ENCODE results near the gene AGBL4. TPM values are rescaled to one million over a fixed set of nuclear protein-coding genes. Genes with fewer than 3 reads are reported as not detected.

AGBL4 gene
- total and polyA plus RNA-seq, 9 of the 15 experiments (the other 6 are each of a cell fraction or from before 2014, with no cell fraction given) = 0.11 TPM; not detected in 7

DNA sequence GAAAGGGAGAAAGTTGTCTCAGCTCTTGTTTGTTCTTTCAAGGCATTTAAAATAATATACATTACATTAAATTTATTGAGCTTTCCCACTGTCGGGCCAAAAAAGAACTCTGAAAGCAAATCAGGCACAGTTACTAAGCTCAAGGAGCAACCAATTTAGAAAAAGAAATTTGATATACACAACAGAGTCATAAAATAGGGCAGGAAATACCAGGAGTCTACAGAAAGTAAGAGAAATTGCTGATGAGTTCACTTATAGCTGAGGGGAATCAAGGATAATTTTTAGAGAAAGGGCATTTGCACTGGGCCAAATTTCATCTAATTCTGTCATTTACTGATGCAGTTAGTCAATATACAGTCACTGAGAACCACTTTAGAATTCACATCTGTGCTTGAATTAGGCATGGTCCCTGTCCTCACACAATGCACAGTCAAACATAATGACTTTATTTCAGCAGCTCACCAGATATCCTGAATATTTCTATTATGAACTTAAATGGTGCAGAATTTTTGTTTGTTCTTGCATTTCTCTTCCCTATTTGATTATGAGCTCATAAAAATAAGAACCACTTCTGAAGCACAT, 997.4 kb downstream of the AGBL4 start:
- BruUV-seq (replicated peaks) = no TSS peak
- TF ChIP-seq, protein P1, sequence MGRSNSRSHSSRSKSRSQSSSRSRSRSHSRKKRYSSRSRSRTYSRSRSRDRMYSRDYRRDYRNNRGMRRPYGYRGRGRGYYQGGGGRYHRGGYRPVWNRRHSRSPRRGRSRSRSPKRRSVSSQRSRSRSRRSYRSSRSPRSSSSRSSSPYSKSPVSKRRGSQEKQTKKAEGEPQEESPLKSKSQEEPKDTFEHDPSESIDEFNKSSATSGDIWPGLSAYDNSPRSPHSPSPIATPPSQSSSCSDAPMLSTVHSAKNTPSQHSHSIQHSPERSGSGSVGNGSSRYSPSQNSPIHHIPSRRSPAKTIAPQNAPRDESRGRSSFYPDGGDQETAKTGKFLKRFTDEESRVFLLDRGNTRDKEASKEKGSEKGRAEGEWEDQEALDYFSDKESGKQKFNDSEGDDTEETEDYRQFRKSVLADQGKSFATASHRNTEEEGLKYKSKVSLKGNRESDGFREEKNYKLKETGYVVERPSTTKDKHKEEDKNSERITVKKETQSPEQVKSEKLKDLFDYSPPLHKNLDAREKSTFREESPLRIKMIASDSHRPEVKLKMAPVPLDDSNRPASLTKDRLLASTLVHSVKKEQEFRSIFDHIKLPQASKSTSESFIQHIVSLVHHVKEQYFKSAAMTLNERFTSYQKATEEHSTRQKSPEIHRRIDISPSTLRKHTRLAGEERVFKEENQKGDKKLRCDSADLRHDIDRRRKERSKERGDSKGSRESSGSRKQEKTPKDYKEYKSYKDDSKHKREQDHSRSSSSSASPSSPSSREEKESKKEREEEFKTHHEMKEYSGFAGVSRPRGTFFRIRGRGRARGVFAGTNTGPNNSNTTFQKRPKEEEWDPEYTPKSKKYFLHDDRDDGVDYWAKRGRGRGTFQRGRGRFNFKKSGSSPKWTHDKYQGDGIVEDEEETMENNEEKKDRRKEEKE (IDR thresholded peaks at IDR 0.05; ENCODE audit: borderline replicate concordance in 1 of 2, control insufficient read depth in 1 of 2, low read depth in 2 of 2, low read length in 1 of 2) = no peak
- no peak for TF ChIP-seq ZNF263 (CRISPR knock-in tag; IDR thresholded peaks at IDR 0.05; ENCODE audit: borderline replicate concordance)
- TF ChIP-seq MXI1 (IDR thresholded peaks at IDR 0.05; ENCODE audit: low read depth, low read length) = no peak
- no peak for TF ChIP-seq FIP1L1 (IDR thresholded peaks at IDR 0.05; ENCODE audit: low read depth, low read length, poor library complexity, severe bottlenecking)
- TF ChIP-seq TCF7L2 (IDR thresholded peaks at IDR 0.05; ENCODE audit: low read depth, low read length) = no peak
- TF ChIP-seq, protein P2, sequence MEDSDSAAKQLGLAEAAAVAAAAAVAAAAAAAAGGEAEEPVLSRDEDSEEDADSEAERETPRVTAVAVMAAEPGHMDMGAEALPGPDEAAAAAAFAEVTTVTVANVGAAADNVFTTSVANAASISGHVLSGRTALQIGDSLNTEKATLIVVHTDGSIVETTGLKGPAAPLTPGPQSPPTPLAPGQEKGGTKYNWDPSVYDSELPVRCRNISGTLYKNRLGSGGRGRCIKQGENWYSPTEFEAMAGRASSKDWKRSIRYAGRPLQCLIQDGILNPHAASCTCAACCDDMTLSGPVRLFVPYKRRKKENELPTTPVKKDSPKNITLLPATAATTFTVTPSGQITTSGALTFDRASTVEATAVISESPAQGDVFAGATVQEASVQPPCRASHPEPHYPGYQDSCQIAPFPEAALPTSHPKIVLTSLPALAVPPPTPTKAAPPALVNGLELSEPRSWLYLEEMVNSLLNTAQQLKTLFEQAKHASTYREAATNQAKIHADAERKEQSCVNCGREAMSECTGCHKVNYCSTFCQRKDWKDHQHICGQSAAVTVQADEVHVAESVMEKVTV (CRISPR knock-in tag; IDR thresholded peaks at IDR 0.05) = no peak
- WGBS (ENCODE audit: insufficient coverage, low coverage, missing lambda C conversion rate) = 0% methylated on average over 1 of the region's 1 CpG
- CTCF ChIA-PET (ENCODE audit: low intra/inter-chr PET ratio) = no interaction called here
- H3K79me2 ChIP-seq (ENCODE audit: control insufficient read depth, insufficient read depth, low read length) = no peaks in the 10 kb centered on the region
- no peak overlapping the region for H3K9ac ChIP-seq (ENCODE audit: insufficient read depth in 1 of 2, low read depth in 2 of 2, low read length in 2 of 2)
- no peaks in the 10 kb centered on the region for H3K27me3 ChIP-seq (ENCODE audit: control insufficient read depth in 2 of 2, insufficient read depth in 2 of 2, low read length in 2 of 2)
- intact Hi-C loops (cut with micrococcal nuclease) (loop anchor here (5.0 kb wide), 1 partner anchor 99 kb away; no protein-coding TSS in a partner anchor), in situ Hi-C loops (cut with MboI) (no loop called here)
- no peak overlapping the region for H3K4me3 ChIP-seq
- DNase-seq (ENCODE audit: extremely low read depth in 1 of 4, low spot score in 3 of 4) (no peak), FAIRE-seq (no peak), ATAC-seq (no peak)
- H3K9me3 ChIP-seq (replicated peaks; ENCODE audit: control insufficient read depth, insufficient read depth, low read depth, low read length) = peaks cover 2% of the 10 kb centered on the region; the same call in 1 of the 2 replicates
- H4K20me1 ChIP-seq (replicated peaks; ENCODE audit: control insufficient read depth, insufficient read depth, low read length) = no peaks in the 10 kb centered on the region
- H3K27ac ChIP-seq (ENCODE audit: extremely low read depth, low read depth, low read length) = no peak overlapping the region
- no peaks in the 10 kb centered on the region for H3K4me1 ChIP-seq (replicated peaks in 1 of 2; ENCODE audit: control insufficient read depth in 2 of 2, insufficient read depth in 2 of 2, low read length in 2 of 2)
- no peak overlapping the region for H2AFZ ChIP-seq (ENCODE audit: low read depth, low read length)
- POLR2A ChIA-PET = no interaction called here
- H3K9me1 ChIP-seq (ENCODE audit: control insufficient read depth, insufficient read depth, low read length) = no peaks in the 10 kb centered on the region
- H3K36me3 ChIP-seq (ENCODE audit: control insufficient read depth, insufficient read depth, low read length) = no peaks in the 10 kb centered on the region
- H3K4me2 ChIP-seq (ENCODE audit: insufficient read depth, low read length) = no peak overlapping the region
